Activated T-cell treated with anti-CD3 and anti-CD28 coated beads for 1 hour (primary cell): Measurements from ENCODE around the gene NYAP1.
A peak's percentile ranks its signal among the peaks of the same experiment; 100 is the strongest.
"Not testable (repeated sequence)": the region's sequence is repeated elsewhere in the genome, so short reads cannot be mapped to it uniquely, and the experiment has no call there.

Source experiments
- DNase-seq: peaks from one replicate; pipeline ENCODE4 v3.0.0-alpha.2; 2020; ENCODE audit warnings: low read depth

Gene NYAP1

GRCh38 chr7:100483722-100484672 is at the start of gene NYAP1:
Gene NYAP1 (plus strand): TSS chr7:100483927. CDS start chr7:100485312, 1,385 bp downstream.
- DNase-seq: peak; percentile 33

GRCh38 chr7:100434297-100435144 is 49.2 kb upstream of the NYAP1 start:
- DNase-seq: no peak

GRCh38 chr7:100435401-100436304 is 48.1 kb upstream of the NYAP1 start:
- DNase-seq: peak; percentile 48

- no peak for DNase-seq
Measured at GRCh38 chr7:100437150-100438100, 46.3 kb upstream of the NYAP1 start.

GRCh38 chr7:100438172-100438571 is 45.6 kb upstream of the NYAP1 start:
- DNase-seq: no peak

GRCh38 chr7:100438731-100439130 is 45.0 kb upstream of the NYAP1 start:
- not testable (repeated sequence) for DNase-seq

- DNase-seq: not testable (repeated sequence)
Measured at GRCh38 chr7:100439244-100439643, 44.5 kb upstream of the NYAP1 start.

GRCh38 chr7:100441641-100442535 is 41.8 kb upstream of the NYAP1 start:
- DNase-seq: no peak

- no peak for DNase-seq
Measured at GRCh38 chr7:100443096-100443840, 40.5 kb upstream of the NYAP1 start.

GRCh38 chr7:100444311-100445278 is 39.1 kb upstream of the NYAP1 start:
- DNase-seq: no peak

GRCh38 chr7:100446040-100446439 is 37.7 kb upstream of the NYAP1 start:
- no peak for DNase-seq

GRCh38 chr7:100447363-100447762 is 36.4 kb upstream of the NYAP1 start:
- not testable (repeated sequence) for DNase-seq

- DNase-seq: no peak
Measured at GRCh38 chr7:100449190-100449795, 34.4 kb upstream of the NYAP1 start.

- DNase-seq: no peak
Measured at GRCh38 chr7:100452513-100452912, 31.2 kb upstream of the NYAP1 start.

GRCh38 chr7:100453854-100454253 is 29.9 kb upstream of the NYAP1 start:
- DNase-seq: not testable (repeated sequence)

GRCh38 chr7:100455206-100455605 is 28.5 kb upstream of the NYAP1 start:
- no peak for DNase-seq

GRCh38 chr7:100456562-100456961 is 27.2 kb upstream of the NYAP1 start:
- DNase-seq: no peak
